ENCODE data around the gene C6orf136. TPM values are rescaled to one million over a fixed set of nuclear protein-coding genes. Genes with fewer than 3 reads are reported as not detected.

Gene C6orf136
- total and polyA plus RNA-seq, 9 donors: 5.8 to 16.5 (median 12.4) TPM

DNA sequence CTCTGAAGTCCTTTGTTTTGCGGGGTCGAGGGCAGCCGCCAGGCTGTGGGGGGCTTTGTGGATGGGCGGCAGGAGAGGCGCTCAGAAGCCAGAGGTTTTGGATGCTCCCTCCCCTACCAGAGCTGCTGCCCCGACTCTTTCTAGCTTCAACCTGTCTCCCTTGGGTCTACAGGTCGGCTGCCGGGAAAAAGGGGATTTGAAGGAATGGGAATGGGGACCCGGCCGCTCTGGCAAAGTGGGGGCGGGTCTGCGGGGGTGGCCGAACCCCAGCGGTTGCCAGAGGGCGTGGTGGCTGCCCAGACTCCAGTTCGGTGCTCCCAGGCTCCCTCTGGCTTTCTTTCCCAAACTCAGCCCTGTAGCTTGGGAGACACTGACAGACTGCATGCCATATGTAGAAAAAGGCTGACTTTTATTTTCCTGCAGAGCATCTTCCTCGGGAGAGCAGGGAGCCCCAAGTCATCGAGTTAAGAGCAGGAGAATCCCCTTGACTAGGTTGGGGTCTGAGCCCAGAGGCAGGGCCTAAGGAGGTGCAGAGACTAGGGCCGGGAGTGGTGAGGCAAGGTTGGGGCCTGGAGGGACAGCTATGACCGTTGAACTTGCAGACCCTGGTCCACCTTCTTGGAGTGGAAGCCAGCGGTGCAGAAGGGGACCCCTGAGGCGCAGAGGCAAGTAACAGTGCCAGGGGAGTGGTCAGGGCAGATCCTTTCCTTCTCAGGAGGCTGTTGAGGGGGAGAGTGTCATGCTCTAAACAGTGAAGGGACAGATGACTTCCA lies 40.9 kb downstream of the C6orf136 start:
- H3K4me3 ChIP-seq (ENCODE audit: low read length): peak overlapping the region; percentile 99
- H3K4me1 ChIP-seq (ENCODE audit: control insufficient read depth, insufficient read depth, low read length): peaks cover 68% of the 10 kb centered on the region
- peak; percentile 79 for DNase-seq
- no peaks in the 10 kb centered on the region for H3K9me3 ChIP-seq (replicated peaks; ENCODE audit: control insufficient read depth, low read depth, low read length)
- H3K27ac ChIP-seq (ENCODE audit: low read length): peak overlapping the region; percentile 99
- peaks cover 35% of the 10 kb centered on the region for H3K36me3 ChIP-seq (ENCODE audit: control insufficient read depth, insufficient read depth, low read length)
- WGBS (ENCODE audit: insufficient coverage): 1% methylated on average over 6 of the region's 22 CpGs
- H3K27me3 ChIP-seq (ENCODE audit: control insufficient read depth, insufficient read depth, low read length): no peaks in the 10 kb centered on the region

DNA sequence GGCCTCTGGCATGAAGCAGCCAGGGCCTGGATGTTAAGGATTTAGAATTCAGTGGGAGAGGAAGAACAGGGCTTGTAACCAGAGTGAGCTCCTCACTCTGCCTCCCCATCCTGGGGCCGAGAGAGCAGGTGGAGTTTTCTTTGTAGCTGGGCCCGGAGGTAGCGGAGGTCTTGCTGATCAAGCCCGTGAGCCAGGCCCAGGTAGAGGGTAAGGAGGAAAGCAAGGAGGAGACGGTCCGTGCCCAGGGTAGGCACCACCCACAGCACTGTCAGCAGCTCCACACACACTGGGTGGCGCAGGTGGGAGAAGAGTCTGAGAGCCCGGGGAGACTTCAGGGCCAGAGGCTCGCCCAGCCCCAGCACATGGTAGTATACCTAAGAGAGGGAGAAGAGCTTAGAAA lies 41.6 kb downstream of the C6orf136 start:
- DNase-seq: no peak
- no CpG with 5 or more reads among the region's 9 CpGs for WGBS (ENCODE audit: insufficient coverage)
- H3K27ac ChIP-seq (ENCODE audit: low read length): peak overlapping the region; percentile 99
- peaks cover 29% of the 10 kb centered on the region for H3K36me3 ChIP-seq (ENCODE audit: control insufficient read depth, insufficient read depth, low read length)
- peaks cover 61% of the 10 kb centered on the region for H3K4me1 ChIP-seq (ENCODE audit: control insufficient read depth, insufficient read depth, low read length)
- H3K4me3 ChIP-seq (ENCODE audit: low read length): peak overlapping the region; percentile 99
- no peaks in the 10 kb centered on the region for H3K27me3 ChIP-seq (ENCODE audit: control insufficient read depth, insufficient read depth, low read length)
- no peaks in the 10 kb centered on the region for H3K9me3 ChIP-seq (replicated peaks; ENCODE audit: control insufficient read depth, low read depth, low read length)

DNA sequence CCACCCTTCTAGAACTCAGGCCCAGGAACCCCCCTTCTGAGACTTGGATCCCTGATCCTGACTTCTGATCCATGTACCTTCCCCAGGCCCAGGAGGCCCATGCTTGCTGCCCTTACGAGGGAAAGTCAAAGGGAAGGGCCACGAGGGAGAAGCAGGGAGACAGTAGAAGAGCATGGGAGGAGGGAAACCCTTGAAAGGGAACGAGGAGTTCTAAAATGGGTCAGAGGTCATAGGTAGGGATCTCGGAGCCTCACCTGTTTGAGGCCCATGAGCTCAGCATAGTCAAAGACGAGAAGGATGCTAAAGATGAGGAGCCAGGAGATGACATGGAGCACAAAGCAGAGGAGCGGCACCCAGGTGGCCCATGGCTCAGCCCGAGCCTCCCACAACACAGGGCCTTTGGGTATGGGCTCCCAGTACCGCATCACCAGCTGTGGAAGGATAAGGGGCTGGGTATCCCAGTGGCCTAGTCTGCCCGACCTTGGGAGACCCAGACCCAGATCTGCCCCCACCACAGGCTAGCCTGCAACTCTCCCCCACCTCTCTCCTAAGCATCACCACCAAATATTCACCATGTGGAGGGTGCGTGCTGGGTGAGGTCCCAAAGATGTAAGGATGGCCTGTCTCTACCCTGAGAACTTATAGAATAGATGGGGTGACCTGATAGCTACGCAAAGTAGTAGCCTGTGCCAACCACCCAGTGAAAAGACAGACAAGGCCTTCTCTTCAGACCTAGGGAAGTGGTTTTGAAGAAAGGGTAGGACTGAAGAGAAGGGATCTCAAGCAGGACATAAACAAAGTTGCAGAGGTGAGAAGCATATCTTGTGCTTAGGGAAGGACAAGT lies 42.3 kb downstream of the C6orf136 start:
- H3K4me1 ChIP-seq (ENCODE audit: control insufficient read depth, insufficient read depth, low read length): peaks cover 55% of the 10 kb centered on the region
- DNase-seq: no peak
- H3K27me3 ChIP-seq (ENCODE audit: control insufficient read depth, insufficient read depth, low read length): no peaks in the 10 kb centered on the region
- H3K4me3 ChIP-seq (ENCODE audit: low read length): peak overlapping the region; percentile 82
- H3K27ac ChIP-seq (ENCODE audit: low read length): peak overlapping the region; percentile 99
- peaks cover 29% of the 10 kb centered on the region for H3K36me3 ChIP-seq (ENCODE audit: control insufficient read depth, insufficient read depth, low read length)
- no peaks in the 10 kb centered on the region for H3K9me3 ChIP-seq (replicated peaks; ENCODE audit: control insufficient read depth, low read depth, low read length)
- WGBS (ENCODE audit: insufficient coverage): 77% methylated on average over 8 of the region's 11 CpGs

DNA sequence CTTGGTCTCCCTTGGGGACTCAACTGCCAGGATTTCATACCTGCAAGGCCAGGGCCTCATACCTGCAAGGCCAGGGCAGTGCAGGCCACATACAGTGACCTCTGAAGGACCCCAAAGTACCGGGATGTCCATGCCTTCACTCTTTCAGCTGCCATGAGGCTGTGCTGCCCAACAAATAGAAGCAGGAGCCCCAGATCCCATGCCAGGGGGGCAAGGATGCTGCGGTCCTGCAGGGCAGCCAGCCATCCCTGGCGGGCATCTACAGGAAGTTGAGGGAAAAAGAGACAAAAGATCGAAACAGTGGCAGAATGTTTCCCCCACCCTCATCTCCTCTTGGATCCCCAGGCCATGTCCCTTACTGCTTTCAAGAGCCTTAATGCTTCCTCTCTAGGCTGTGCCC lies 43.1 kb downstream of the C6orf136 start:
- peaks cover 48% of the 10 kb centered on the region for H3K4me1 ChIP-seq (ENCODE audit: control insufficient read depth, insufficient read depth, low read length)
- peak overlapping the region; percentile 99 for H3K27ac ChIP-seq (ENCODE audit: low read length)
- no peak for DNase-seq
- peaks cover 26% of the 10 kb centered on the region for H3K36me3 ChIP-seq (ENCODE audit: control insufficient read depth, insufficient read depth, low read length)
- peak overlapping the region; percentile 82 for H3K4me3 ChIP-seq (ENCODE audit: low read length)
- H3K9me3 ChIP-seq (replicated peaks; ENCODE audit: control insufficient read depth, low read depth, low read length): no peaks in the 10 kb centered on the region
- 0% methylated on average over 1 of the region's 4 CpGs for WGBS (ENCODE audit: insufficient coverage)
- H3K27me3 ChIP-seq (ENCODE audit: control insufficient read depth, insufficient read depth, low read length): no peaks in the 10 kb centered on the region

DNA sequence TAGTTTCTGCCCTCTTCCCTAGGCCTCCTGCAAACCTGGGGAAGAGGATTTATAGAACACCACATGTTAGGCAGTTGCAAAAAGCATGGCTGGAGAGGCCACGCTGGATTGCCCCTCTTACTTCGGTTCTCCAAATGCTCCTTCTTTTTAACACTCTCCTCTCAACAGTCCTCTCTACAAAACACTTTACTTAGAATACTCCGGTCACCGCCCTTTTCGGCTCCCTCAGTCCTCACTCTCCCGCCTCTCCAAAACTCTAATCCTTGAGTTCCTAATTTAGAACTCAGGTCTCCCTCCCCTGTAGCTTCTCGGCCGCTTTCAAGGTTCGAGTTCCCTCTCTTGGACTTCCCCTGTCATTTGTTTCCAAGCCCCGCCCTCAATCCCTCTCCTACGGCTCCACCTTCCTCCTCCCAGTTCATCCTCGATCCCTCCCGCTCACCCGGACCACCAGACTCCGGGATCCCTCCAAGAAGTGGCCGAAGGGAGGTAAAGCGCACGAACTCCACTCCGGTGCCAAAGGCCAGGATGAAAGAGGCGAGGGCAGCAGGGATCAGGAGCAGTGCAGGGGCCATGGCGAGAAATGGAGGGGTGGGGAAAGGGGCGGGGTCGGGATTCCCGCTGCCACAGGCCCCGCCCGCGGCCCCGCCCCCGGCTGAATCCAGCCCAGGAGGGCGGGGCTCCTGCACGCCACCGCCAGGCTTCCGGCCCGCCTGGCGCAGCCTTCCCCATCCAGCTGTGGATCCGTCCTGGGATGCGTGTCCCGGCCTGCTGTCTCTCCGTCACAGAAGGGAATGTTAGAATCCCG lies 43.7 kb downstream of the C6orf136 start, which contains the start of gene NRM:
NRM (minus strand) TSS at position 582 of the 805 bp plus-strand sequence; CDS start at position 572, 10 bp downstream.
- Histone ChIP-seq H3K36me3 (ENCODE audit: control insufficient read depth, insufficient read depth, low read length) (peaks cover 20% of the 10 kb centered on the region), H3K27me3 (ENCODE audit: control insufficient read depth, insufficient read depth, low read length) (no peaks in the 10 kb centered on the region), H3K27ac (ENCODE audit: low read length) (peak within 1 kb of the TSS; percentile 99), H3K4me1 (ENCODE audit: control insufficient read depth, insufficient read depth, low read length) (peaks cover 42% of the 10 kb centered on the region), H3K9me3 (replicated peaks; ENCODE audit: control insufficient read depth, low read depth, low read length) (no peaks in the 10 kb centered on the region), H3K4me3 (ENCODE audit: low read length) (peak within 1 kb of the TSS; percentile 82)
- 0% methylated on average over 19 of the region's 40 CpGs for WGBS (ENCODE audit: insufficient coverage)
- DNase-seq: peak; percentile 97

DNA sequence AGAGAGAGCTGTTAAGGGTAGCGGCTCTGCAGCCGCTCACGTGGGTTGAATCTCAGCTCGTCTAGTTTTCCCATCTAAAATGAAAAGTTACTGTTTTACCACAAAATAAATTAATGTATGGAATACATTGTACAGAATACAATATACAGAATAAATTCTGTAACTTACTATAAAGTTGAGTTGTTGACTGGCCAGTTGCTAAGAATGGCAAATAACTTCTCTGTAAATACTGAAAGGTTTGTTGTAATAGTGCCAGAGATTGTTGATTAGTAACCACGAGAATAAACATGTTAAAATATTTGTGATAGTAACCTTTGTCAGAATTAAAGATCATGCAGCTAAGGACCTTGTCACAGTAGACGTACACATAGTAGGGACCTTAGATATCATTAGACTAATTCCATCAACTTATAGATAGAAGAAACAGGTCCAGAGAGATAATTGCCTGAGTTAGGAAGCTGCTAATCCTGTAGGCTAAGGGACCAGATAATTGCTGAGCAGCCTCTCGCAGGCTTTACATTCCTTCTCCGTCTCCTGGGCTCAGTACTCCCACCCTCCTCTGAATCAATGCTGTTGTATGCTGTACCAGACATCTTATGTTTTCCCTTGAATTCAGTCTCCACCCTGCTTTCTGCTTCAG lies 44.4 kb downstream of the C6orf136 start:
- Histone ChIP-seq H3K27me3 (ENCODE audit: control insufficient read depth, insufficient read depth, low read length) (no peaks in the 10 kb centered on the region), H3K4me1 (ENCODE audit: control insufficient read depth, insufficient read depth, low read length) (peaks cover 34% of the 10 kb centered on the region), H3K4me3 (ENCODE audit: low read length) (peak overlapping the region; percentile 82), H3K27ac (ENCODE audit: low read length) (peak overlapping the region; percentile 99), H3K9me3 (replicated peaks; ENCODE audit: control insufficient read depth, low read depth, low read length) (no peaks in the 10 kb centered on the region), H3K36me3 (ENCODE audit: control insufficient read depth, insufficient read depth, low read length) (peaks cover 17% of the 10 kb centered on the region)
- DNase-seq: no peak
- WGBS (ENCODE audit: insufficient coverage): 25% methylated on average over 1 of the region's 8 CpGs

DNA sequence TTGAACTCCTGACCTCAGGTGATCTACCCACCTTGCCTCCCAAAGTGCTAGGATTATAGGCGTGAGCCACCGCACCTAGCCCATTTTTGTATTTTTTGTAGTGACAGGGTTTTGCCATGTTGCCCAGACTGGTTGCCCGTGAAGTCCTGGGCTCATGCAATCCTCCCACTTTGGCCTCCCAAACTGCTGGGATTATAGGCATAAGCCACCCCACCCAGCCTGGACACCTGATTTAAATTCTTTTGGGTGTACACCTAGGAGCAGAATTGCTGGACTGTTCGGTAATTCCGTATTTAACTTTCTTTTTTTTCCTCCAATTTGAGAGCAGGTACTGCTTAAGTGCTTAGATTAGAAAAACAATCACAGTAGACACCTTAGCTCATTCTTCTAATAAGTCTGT lies 49.5 kb downstream of the C6orf136 start:
- H3K9me3 ChIP-seq (replicated peaks; ENCODE audit: control insufficient read depth, low read depth, low read length): no peaks in the 10 kb centered on the region
- H3K4me1 ChIP-seq (ENCODE audit: control insufficient read depth, insufficient read depth, low read length): peaks cover 4% of the 10 kb centered on the region
- DNase-seq: no peak
- no peaks in the 10 kb centered on the region for H3K27me3 ChIP-seq (ENCODE audit: control insufficient read depth, insufficient read depth, low read length)
- H3K4me3 ChIP-seq (ENCODE audit: low read length): no peak overlapping the region
- H3K36me3 ChIP-seq (ENCODE audit: control insufficient read depth, insufficient read depth, low read length): peaks cover 9% of the 10 kb centered on the region
- H3K27ac ChIP-seq (ENCODE audit: low read length): no peak overlapping the region
- WGBS (ENCODE audit: insufficient coverage): no CpG with 5 or more reads among the region's 5 CpGs

DNA sequence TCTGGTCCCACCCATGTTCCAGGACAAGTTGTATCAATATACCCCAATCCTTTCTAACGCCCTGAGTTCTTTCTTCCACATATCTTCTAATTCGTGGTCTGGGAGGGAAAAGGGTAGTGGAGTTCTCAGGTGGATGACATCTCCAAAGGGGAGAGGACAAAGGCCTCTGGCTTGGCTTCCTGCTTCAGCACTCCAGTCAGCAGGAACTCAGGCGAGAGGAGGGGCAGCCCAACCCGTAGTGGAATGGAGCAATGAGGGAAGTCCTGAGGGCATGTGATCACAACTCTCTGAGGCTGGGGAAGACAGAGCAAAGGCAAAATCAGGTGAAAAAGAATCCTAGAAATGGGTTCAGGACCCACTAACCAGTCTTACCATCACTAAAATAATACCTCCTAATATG lies 53.4 kb downstream of the C6orf136 start:
- Histone ChIP-seq H3K4me3 (ENCODE audit: low read length) (no peak overlapping the region), H3K36me3 (ENCODE audit: control insufficient read depth, insufficient read depth, low read length) (peaks cover 37% of the 10 kb centered on the region), H3K27me3 (ENCODE audit: control insufficient read depth, insufficient read depth, low read length) (no peaks in the 10 kb centered on the region), H3K9me3 (replicated peaks; ENCODE audit: control insufficient read depth, low read depth, low read length) (no peaks in the 10 kb centered on the region), H3K4me1 (ENCODE audit: control insufficient read depth, insufficient read depth, low read length) (no peaks in the 10 kb centered on the region), H3K27ac (ENCODE audit: low read length) (no peak overlapping the region)
- WGBS (ENCODE audit: insufficient coverage): 62% methylated on average over 2 of the region's 4 CpGs
- no peak for DNase-seq
